IPS DF 4.7 (cell line): ENCODE measurements around the gene FBLN1.
"Not testable (repeated sequence)": the region's sequence is repeated elsewhere in the genome, so short reads cannot be mapped to it uniquely, and the experiment has no call there.

Source experiments
- DNase-seq: peaks from one replicate; pipeline ENCODE4 v3.0.0-alpha.2; 2013; ENCODE audit warnings: low spot score; ENCODE audit errors: extremely low read depth

FBLN1 gene

GRCh38 chr22:45582236-45582954, 79.7 kb downstream of the FBLN1 start:
- DNase-seq, result no peak

- no peak for DNase-seq
Measured at GRCh38 chr22:45582955-45583320, 80.3 kb downstream of the FBLN1 start.

- DNase-seq, result no peak
Measured at GRCh38 chr22:45583504-45583903, 80.8 kb downstream of the FBLN1 start.

- DNase-seq, result no peak
Measured at GRCh38 chr22:45584121-45584570, 81.5 kb downstream of the FBLN1 start.

GRCh38 chr22:45584621-45585436, 82.1 kb downstream of the FBLN1 start:
- no peak for DNase-seq

GRCh38 chr22:45585437-45585755, 82.7 kb downstream of the FBLN1 start:
- DNase-seq, result no peak

- no peak for DNase-seq
Measured at GRCh38 chr22:45585946-45586540, 83.4 kb downstream of the FBLN1 start.

GRCh38 chr22:45586651-45587405, 84.1 kb downstream of the FBLN1 start:
- DNase-seq, result no peak

GRCh38 chr22:45587638-45588505, 85.2 kb downstream of the FBLN1 start:
- no peak for DNase-seq

- DNase-seq, result no peak
Measured at GRCh38 chr22:45589556-45589955, 86.9 kb downstream of the FBLN1 start.

GRCh38 chr22:45590262-45590661, 87.6 kb downstream of the FBLN1 start:
- DNase-seq, result no peak

- DNase-seq, result not testable (repeated sequence)
Measured at GRCh38 chr22:45591633-45592213, 89.0 kb downstream of the FBLN1 start.

- no peak for DNase-seq
Measured at GRCh38 chr22:45594123-45594941, 91.6 kb downstream of the FBLN1 start.

- no peak for DNase-seq
Measured at GRCh38 chr22:45597460-45598192, 94.9 kb downstream of the FBLN1 start.

- no peak for DNase-seq
Measured at GRCh38 chr22:45598596-45599217, 96.0 kb downstream of the FBLN1 start.

GRCh38 chr22:45599836-45600577, 97.3 kb downstream of the FBLN1 start:
- DNase-seq, result no peak
